Measurements from ENCODE around the gene S1PR5.

Gene S1PR5

GRCh38 chr19:10513223-10513622, 4.0 kb downstream of the S1PR5 start:
- no peak for DNase-seq

DNA sequence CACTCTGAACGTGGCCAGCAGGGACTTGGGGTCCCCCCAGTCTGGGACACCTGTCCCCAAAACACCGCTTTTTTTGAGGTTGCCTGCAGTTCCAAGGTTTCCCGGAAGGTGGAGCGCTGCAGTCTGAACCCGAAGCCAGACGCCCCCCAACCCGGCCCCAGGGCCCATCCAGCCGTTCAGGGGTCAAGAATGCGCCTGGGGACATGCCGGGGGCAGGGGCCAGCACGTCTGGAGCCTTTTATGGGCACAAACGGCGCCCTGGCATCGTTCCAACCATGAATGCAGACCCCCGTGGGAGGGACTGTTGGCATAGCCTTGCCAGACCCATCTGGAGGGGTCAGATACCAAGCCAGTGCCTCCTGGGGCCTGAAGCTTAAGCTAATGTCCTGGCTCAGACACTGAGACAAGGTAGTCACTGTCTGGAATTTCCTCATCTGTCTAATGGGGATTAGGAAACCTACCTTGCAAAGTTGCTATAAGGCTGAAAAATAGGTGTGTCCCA, 6.9 kb downstream of the S1PR5 start:
- no peak for DNase-seq

DNA sequence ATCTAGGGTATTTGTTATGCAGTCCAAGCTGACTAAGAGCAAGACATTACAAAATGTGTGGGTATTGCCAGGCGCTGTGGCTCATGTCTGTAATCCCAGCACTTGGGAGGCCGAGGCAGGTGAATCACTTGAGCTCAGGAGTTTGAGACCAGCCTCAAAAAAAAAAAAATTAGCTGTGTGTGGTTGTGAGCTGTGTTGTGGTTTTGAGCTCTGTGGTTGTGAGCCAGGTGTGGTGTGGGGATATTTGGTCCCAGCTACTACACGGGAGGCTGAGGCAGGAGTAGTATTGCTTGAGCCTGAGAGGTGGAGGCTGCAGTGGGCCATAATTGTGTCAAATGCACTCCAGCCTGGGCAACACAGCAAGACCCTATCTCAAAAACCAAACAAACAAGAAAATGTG, 8.5 kb downstream of the S1PR5 start:
- DNase-seq = no peak

GRCh38 chr19:10508036-10508435, 9.2 kb downstream of the S1PR5 start:
- no peak for DNase-seq

DNA sequence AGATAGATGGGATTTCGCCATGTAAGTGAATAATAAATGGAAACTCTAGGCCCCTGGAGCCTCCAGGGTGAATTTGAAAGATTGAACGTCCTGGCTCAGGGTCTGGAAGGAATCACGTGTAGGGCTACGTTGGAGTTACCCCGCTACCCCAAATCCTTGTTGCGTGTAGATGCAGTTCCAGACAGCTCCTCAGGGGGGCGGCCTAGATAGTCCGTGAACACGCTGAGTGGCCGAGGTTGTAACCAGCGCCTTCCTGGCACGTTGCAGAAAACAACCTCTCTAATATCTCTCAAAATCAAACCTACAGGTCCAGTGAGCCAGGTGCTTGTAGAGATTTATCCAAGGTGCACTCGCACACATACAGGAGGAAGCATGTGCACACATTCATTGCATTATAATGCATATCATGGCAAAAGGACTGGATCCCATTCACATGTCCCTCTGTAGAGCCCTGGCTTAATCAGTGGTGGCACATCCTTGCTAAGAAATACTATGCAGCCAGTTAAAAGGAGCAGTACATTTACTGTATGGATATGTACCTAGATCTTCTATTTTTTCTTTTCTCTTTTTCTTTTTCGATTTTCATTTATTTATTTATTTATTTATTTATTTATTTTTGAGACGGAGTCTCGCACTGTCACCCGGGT, 11.5 kb downstream of the S1PR5 start:
- DNase-seq = no peak

GRCh38 chr19:10503002-10503789, 14.1 kb downstream of the S1PR5 start, which contains the start of gene KEAP1:
KEAP1 (minus strand) TSS chr19:10503356; CDS start chr19:10500033, 3,323 bp downstream.
- DNase-seq = no peak

DNA sequence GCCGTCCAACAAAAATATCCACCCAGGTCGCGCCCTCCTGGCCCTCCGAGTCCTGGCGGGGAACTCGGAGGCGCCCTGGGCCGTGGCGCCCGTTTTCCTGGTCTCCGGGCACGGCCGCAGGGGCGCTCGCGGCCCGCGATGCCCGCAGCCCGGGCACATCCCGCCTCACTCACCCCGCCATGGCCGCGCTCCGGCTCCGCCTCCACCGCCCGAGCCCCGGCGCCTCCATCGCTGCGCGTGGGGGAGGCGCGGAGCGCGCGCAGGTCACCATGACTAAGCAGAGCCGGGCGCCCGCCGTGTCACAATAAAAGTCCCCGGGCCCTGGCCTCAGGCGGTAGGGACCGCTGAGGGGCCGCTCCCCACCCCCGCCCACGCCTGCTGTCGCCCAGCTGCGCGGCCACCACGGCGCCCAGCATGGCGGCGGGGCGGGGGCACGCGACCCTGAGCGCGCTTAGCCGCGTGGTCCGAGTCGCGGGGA, 14.7 kb downstream of the S1PR5 start:
- DNase-seq = peak; percentile 61

- DNase-seq = no peak
Measured at GRCh38 chr19:10501971-10502523, 15.2 kb downstream of the S1PR5 start.

DNA sequence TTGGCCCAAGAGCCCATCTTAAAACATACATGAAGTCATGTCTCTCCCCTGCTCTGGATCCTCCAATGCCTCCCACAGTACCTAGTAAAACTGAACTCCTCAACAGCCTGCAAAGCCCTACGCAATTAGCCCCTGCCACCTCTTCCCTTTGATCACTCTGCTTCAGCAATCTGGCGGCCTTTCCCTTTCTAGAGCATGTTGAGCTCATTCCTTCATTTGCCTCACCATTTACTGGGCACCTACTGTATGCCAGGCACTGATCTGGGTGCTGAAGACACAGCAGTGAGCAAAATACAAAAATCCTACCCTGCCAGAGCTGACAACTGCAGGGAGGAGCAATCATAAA, 17.0 kb downstream of the S1PR5 start:
- no peak for DNase-seq

DNA sequence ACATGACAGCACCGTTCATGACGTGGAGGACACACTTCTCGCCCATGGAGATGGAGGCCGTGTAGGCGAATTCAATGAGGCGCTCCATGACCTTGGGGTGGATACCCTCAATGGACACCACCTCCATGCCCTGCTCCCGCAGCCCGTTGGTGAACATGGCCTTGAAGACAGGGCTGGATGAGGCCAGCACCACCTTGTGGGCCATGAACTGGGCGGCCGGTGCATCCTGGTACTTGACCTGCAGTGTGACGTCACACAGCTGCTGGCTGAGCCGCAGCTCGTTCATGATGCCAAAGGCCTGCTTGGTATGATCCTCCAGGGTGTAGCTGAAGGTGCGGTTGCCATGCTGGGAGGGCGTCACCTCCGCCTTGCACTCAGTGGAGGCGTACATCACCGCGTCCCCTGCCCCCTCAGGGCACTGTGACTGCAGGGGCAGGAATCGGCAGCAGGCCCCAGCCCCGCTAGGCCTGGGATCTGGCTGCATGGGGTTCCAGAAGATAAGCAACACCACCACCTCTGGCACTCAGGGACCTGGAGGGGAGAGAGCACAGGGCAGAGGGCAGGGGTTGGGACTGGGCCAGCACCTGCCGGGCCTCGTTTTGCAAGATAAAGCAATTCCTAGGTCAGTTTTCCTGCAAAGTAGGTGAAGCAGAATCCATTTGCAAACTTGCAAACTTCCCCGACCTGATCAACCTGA, 17.5 kb downstream of the S1PR5 start:
- no peak for DNase-seq

DNA sequence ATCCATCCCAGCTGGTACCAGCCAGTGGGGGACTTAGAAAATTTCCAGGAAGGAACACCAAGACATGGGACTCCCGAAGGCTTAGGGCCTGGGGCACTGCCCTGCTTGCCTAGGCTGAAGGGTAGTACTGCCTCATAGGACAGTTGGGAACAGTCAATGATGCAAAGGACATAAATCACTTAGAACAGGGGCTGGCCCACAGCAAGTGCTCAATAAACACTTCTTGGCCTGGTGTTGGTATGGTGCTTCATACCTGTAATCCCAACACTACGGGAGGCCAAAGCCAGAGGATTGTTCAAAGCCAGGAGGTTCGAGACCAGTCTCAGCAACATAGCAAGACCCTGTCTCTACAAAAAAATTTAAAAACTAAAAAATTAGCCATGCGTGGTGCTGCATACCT, 19.9 kb downstream of the S1PR5 start:
- DNase-seq = no peak

- DNase-seq = no peak
Measured at GRCh38 chr19:10491472-10492047, 25.7 kb downstream of the S1PR5 start.

DNA sequence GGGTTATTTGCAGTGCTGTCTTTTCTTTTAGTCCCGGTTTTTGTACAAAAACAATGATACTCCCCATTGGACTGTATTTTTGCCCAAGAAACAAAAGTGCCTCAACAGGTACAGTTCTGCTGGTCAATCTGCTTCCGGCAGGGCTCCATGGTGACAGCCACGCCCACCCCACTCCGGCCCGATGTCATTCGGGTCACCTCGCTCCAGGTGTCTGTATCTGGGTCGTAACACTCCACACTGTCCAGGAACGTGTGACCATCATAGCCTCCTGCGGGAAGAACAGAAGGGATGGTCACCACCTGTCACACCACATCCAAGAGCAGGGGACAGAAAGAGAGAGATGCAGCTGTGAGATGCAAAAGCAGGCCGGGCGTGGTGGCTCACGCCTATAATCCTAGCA, 30.7 kb downstream of the S1PR5 start:
- DNase-seq = no peak

DNA sequence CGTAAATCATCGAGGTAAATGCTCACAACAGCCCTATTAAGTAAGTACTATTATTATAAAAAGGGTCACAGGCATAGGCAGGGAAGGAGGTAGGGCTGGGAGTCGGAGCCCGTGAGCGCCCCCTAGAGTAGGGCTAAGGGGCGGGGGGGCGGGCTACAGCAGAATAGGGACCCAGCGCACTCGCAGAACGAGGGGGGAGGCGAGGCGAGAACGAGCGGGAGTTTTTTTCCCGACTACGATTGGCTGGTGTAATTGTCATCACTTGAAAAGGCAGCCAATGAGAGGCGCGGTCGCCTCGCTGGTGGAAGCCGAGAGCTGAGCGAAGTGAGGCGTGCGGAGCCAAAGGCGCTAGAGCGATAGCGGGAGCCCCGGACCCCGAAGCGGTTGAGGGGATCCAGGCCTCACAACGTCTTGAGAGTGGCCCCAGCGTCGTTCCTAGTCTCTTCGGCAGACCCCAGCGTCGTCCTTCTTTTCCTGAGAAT, 38.3 kb downstream of the S1PR5 start:
- peak; percentile 50 for DNase-seq

DNA sequence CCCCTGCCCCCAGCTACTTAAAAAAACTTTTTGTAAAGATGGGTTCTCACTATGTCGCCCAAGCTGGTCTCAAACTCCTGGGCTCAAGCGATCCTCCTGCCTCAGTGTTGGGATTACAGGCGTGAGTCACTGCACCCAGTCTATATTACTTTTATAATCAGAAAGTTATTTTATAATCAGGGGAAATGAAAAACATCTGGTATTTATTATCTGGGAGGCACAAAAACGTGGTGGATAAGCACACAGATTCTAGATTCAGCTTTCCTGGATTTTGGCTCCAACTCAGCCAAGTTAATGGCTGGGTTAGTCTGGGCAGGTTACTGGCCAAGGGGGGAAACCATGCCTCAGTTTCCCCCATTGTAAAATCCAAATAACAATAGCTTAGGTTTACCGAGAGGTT, 38.8 kb downstream of the S1PR5 start:
- DNase-seq = no peak

DNA sequence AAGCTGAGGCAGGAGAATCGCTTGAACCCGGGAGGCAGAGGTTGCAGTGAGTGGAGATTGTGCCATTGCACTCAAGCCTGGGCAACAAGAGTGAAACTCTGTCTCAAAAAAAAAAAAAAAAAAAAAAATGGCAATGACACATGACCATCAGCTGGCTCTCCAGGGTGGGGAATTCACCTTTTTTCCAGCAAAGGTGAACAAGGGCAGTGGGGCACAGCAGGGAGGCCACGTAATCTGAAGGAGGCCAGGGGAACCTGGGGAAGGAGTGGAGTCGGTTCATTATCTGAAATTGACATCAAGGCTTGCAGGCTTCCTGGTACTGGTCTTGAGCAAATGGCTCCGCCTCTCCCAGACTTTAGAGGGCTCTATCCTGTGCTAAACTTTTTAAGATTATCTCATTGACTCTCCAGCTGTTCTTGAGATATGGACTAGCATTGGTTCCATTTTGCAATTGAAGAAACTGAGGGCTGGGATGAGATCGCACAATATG, 42.2 kb downstream of the S1PR5 start:
- no peak for DNase-seq

GRCh38 chr19:10473192-10473591, 44.1 kb downstream of the S1PR5 start:
- DNase-seq = no peak

GRCh38 chr19:10471909-10472308, 45.3 kb downstream of the S1PR5 start:
- no peak for DNase-seq

GRCh38 chr19:10468133-10468532, 49.1 kb downstream of the S1PR5 start:
- no peak for DNase-seq

DNA sequence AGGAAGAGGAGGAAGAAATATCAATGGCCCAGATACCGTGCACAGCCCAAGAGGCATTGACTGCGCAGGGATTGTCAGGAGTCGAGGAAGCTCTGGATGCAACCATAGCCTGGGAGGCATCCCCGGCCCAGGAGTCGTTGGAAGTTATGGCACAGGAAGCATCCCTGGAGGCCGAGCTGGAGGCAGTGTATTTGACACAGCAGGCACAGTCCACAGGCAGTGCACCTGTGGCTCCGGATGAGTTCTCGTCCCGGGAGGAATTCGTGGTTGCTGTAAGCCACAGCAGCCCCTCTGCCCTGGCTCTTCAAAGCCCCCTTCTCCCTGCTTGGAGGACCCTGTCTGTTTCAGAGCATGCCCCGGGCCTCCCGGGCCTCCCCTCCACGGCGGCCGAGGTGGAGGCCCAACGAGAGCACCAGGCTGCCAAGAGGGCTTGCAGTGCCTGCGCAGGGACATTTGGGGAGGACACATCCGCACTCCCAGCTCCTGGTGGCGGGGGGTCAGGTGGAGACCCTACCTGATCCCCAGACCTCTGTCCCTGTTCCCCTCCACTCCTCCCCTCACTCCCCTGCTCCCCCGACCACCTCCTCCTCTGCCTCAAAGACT, 50.0 kb downstream of the S1PR5 start:
- no peak for DNase-seq

GRCh38 chr19:10464456-10464855, 52.8 kb downstream of the S1PR5 start:
- no peak for DNase-seq

Measured in DMS 273 treated with DMSO at 0.1 percent for 48 hours (cell line).